Activated T-cell treated with anti-CD3 and anti-CD28 coated beads for 1 hour (primary cell): ENCODE results near the gene HS6ST3.

ENCODE experiments used
- DNase-seq: peaks from one replicate; pipeline ENCODE4 v3.0.0-alpha.2; 2020; ENCODE audit warnings: low read depth

HS6ST3 gene

GRCh38 chr13:96792736-96793403, 703.0 kb downstream of the HS6ST3 start:
- DNase-seq, result no peak

DNA sequence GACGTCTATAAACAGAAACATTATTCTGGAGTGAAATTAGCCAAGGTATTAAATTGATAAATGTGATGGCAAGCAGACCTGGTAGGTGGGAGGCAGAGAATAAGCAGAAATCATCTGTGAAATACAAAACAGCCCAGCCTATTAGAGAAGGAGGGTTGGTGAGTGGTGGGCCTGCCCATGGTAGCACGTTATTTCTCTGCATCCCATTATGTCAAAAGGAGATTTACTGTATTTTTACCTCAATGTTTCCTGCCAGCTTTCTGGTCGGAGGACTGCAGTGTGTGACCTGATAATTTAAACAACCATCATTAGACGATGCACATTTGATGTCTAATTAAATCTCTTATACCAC, 703.5 kb downstream of the HS6ST3 start:
- no peak for DNase-seq

DNA sequence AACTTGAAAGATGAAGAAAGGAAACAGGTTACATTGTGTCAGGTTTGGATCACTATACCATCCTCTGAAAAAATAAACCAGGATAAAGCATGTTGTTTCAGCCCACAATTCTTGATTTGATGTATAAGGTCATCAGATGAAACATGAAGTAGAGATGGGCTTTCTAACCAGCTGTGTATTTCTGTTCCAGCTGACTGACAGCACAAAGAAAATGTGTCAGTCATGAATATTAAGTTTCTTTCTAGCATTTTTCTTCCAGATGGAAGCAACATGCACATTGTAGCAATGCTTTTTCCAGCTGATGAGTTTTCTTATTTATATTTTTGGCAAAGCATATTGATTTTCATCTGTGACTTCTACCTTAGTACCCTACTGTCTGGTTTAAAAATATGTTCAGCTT, 704.8 kb downstream of the HS6ST3 start:
- DNase-seq, result no peak

GRCh38 chr13:96795670-96796069, 705.8 kb downstream of the HS6ST3 start:
- DNase-seq, result no peak

GRCh38 chr13:96796091-96796633, 706.3 kb downstream of the HS6ST3 start:
- DNase-seq, result no peak

DNA sequence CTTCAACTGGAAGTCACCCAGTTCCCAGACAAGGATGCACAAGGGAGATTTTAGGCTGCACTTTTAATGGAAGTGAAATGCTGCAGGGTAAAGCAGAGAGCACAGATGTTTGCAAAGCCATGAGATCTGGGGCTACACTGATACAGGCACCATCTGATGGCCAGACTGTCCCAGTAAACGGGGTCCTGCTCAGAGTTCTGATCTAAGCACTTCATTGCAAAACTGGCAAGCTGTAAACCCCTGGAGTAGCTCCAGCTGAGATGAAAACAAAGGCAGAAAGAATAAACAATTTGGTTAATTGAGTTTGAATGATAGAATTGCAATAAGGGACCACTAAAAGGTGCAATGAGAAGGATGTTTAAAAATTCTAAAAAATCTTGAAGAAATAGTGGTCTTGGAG, 707.2 kb downstream of the HS6ST3 start:
- DNase-seq, result no peak

GRCh38 chr13:96803456-96804100, 713.7 kb downstream of the HS6ST3 start:
- no peak for DNase-seq

DNA sequence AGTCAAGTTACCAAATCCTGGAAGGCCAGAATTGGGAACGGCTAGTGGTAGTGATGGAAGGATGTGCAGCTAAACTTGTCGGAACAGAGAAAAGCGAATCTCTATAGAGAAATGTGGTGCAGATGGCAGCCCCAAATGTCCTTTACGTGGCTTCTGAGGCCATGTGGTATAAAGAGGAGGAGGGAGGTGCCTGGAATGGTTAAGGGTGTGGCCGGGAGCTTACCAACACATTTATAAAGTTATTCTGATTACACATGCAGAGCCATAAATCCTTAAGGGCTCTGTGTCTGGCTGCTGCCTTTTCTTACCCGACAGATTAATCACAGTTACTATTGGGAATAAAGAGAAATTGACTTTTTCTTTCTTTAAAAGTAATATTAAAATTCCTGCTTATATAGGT, 714.3 kb downstream of the HS6ST3 start:
- no peak for DNase-seq

DNA sequence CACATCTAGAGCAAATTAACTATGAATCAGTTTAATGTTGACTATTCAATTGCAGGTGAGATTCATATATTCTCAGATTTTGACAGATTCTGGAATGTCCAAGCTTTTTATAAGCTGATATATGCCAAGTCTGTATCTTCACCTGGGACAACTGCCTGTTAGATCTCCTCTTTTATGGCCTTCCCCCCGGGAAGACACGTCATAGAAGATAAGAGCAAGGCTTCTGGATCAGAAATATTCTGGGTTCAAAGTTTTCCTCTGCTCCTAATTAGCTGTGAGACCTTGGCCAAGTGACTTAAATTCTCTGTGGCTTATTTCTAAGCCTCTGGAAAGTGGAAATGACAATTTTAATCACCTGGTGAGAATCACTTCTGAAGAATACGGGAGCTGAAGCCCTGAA, 716.8 kb downstream of the HS6ST3 start:
- DNase-seq, result no peak

- no peak for DNase-seq
These were observed 719.6 kb downstream of the HS6ST3 start for GRCh38 chr13:96809366-96810096.

- DNase-seq, result no peak
These were observed 720.2 kb downstream of the HS6ST3 start for GRCh38 chr13:96810104-96810503.

DNA sequence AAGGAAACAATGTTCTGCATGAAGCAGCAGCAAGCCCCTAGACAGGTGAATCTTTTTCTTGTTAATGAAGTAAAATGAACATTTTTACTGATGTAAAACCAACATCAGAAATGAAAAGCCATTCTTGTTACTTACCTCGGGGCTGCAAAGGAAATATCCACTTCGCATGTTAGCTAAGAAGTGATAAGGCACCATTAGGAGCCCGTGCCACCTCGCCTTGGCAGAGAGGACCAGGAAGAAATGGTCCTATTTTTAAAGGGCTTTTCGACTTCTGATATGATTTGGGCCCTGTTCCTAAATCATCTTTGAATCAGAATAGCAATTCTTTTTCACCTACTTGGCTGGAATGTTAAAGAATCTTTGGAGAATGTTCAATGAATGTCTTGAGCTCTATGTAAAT, 721.1 kb downstream of the HS6ST3 start:
- DNase-seq, result no peak

GRCh38 chr13:96816261-96816660, 726.4 kb downstream of the HS6ST3 start:
- DNase-seq, result no peak

DNA sequence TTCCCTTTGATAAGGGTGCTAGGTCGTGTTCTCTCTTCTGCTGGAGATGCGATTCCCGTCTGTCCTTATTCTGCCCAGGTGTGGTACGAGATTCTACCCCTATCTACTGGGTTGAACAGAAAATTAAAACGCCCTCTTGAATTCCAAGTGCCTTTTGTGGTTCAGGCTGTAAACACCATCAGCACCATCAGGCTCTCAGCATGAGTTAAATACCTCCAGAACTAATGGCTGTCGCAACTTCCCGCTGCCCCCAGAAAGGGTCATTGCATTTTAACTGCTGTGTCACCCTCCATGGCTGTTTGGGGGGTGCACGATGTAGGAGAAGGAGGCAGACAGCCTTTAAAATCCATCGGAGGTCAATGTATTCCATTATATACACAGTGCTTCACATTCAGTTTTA, 727.0 kb downstream of the HS6ST3 start:
- DNase-seq, result no peak

- no peak for DNase-seq
These were observed 727.5 kb downstream of the HS6ST3 start for GRCh38 chr13:96817336-96817941.

GRCh38 chr13:96819375-96819774, 729.5 kb downstream of the HS6ST3 start:
- DNase-seq, result no peak

- DNase-seq, result no peak
These were observed 731.5 kb downstream of the HS6ST3 start for GRCh38 chr13:96821381-96821780.

DNA sequence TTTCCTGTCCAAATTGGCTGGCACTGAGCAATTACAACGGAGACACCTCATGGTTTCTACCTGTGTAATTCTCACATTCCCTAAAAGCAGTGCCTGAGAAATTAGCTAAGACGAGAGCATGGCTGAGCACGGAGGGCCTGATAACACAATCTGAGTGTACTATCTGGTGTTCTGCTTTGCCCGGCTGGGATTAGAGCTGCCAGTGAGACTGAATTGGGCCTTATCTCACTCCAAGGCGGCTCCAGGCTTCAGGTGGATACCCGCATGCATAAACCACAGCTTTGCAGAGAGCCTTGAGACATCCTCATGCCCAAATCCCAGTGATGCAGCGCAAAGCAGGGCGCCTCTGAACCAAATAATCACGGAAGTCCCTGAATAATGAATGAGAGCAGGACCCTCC, 732.1 kb downstream of the HS6ST3 start:
- no peak for DNase-seq

- no peak for DNase-seq
These were observed 733.0 kb downstream of the HS6ST3 start for GRCh38 chr13:96822895-96823294.

DNA sequence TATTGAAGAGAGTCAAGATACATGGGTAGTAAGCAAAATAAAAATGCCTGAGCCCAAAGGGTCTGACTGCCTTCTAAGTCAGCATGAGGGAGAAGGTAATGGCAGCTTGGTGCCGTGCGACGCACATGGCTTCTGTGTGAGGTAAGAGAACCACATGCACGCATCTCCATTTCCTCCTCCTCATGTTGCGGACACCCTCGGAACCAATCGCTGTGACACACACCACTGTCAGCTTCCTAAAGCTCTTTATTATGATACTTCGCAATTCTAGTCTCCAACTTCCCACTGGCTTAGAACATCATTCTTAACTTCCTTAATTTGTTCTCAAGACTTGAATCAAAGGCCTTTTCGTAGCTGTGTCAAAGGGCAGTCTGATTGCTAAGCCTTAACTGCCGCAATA, 734.2 kb downstream of the HS6ST3 start:
- DNase-seq, result no peak

- no peak for DNase-seq
These were observed 735.7 kb downstream of the HS6ST3 start for GRCh38 chr13:96825653-96826052.

GRCh38 chr13:96834626-96835025, 744.7 kb downstream of the HS6ST3 start:
- DNase-seq, result no peak

- no peak for DNase-seq
These were observed 745.6 kb downstream of the HS6ST3 start for GRCh38 chr13:96835546-96835945.
